Subcutaneous abdominal adipose tissue (tissue), 5 donors: Measurements from ENCODE around the gene RAD23A.

ENCODE experiments used
- H3K27ac ChIP-seq: one replicate; pipeline ENCODE4 v1.7.0; 2013; ENCODE audit warnings: low read depth, mild to moderate bottlenecking, inconsistent platforms, low read length, moderate library complexity
- H3K27me3 ChIP-seq, 5 donors: one replicate each; pipeline ENCODE4 v1.7.0; 2013; ENCODE audit warnings: low read length in 5 of 5, inconsistent platforms in 1 of 5; ENCODE audit not compliant: control insufficient read depth in 5 of 5, insufficient read depth in 4 of 5
- H3K36me3 ChIP-seq, 5 donors: one replicate each; pipeline ENCODE4 v1.7.0; 2013; ENCODE audit warnings: low read length in 5 of 5; ENCODE audit not compliant: control insufficient read depth in 5 of 5, insufficient read depth in 5 of 5
- H3K4me1 ChIP-seq, 5 donors: one replicate each; pipeline ENCODE4 v1.7.0; 2013; ENCODE audit warnings: low read length in 5 of 5, mild to moderate bottlenecking in 3 of 5, moderate library complexity in 1 of 5; ENCODE audit not compliant: control insufficient read depth in 5 of 5, insufficient read depth in 5 of 5
- H3K4me3 ChIP-seq, 5 donors: one replicate each; pipeline ENCODE4 v1.7.0; 2013; ENCODE audit warnings: low read length in 5 of 5, low read depth in 1 of 5
- H3K9ac ChIP-seq, 5 donors: one replicate each; pipeline ENCODE4 v1.7.0; 2013; ENCODE audit warnings: low read length in 5 of 5, mild to moderate bottlenecking in 4 of 5, moderate library complexity in 3 of 5
- H3K9me3 ChIP-seq, 5 donors: one replicate each; pipeline ENCODE4 v1.7.0; 2013; ENCODE audit warnings: low read length in 5 of 5; ENCODE audit not compliant: control insufficient read depth in 5 of 5
- donor health status: healthy.
- donor health status: healthy.
- donor health status: healthy.
- donor health status: healthy.
- donor health status: healthy.

Gene RAD23A

DNA sequence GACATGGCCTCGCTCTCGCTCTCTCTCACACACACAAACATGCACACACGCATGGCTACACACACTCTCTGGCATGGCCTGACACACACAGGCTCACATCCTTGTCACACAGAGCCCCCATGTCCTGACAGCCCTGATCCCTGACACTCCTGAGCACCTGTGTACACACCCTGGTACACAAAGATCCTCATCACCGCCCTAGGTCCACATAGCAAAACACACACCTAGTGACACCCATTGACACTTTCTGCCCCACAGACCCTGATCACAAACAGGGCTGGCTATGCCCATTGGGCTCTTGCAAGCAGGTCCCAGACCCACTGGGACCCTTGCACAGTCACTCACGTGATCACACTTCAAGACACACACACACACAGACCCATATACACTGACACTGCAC, 45.6 kb downstream of the RAD23A start:
- Histone ChIP-seq H3K9ac (no peak overlapping the region), H3K4me1 (peaks cover 0 to 11% (median 5%) of the 10 kb centered on the region in 5 donors), H3K36me3 (no peaks in the 10 kb centered on the region), H3K27me3 (no peaks in the 10 kb centered on the region), H3K27ac (no peak overlapping the region), H3K9me3 (no peaks in the 10 kb centered on the region), H3K4me3 (no peak overlapping the region)

DNA sequence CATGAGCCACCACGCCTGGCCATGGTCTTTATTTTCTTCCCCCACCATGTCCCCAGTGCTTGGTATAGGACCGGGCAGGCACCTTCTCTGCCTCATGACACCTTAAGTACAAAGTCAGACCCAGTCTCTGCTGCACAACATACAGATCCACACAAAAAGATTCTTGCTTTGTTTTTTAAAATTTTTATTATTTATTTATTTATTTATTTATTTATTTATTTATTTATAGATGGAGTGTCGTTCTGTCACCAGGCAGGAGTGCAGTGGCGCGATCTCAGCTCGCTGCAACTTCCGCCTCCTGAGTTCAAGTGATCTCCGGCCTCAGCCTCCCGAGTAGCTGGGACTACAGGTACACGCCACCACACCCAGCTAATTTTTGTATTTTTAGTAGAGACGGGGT, 47.1 kb downstream of the RAD23A start:
- no peak overlapping the region for H3K27ac ChIP-seq
- no peaks in the 10 kb centered on the region for H3K27me3 ChIP-seq
- H3K9me3 ChIP-seq: no peaks in the 10 kb centered on the region

DNA sequence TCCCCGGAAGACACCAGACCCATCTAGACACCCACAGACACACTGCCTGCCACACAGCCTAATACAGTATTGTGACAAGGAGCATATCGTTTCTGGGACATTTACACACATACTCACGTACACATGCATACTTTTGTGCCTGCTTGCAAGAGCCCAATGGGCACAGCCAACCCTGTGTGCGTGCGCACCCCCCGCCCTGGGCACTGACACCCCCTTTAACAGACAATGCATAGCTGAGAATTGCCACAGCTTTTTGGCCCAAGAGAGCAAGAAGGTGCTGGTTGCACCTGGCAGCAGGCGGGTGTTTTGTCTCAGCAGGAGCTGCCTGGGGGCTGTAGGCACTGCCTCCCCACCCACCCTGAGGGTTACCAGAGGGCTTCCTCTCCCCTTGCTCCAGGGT, 47.9 kb downstream of the RAD23A start:
- Histone ChIP-seq H3K4me1 (peaks cover 11 to 30% (median 24%) of the 10 kb centered on the region in 5 donors), H3K4me3 (no peak overlapping the region), H3K27ac (no peak overlapping the region), H3K9ac (no peak overlapping the region), H3K9me3 (no peaks in the 10 kb centered on the region), H3K36me3 (peaks cover 0 to 2% (median under 1%) of the 10 kb centered on the region in 5 donors), H3K27me3 (no peaks in the 10 kb centered on the region)

More for the DNA sequence above, 47.1 kb downstream of the RAD23A start:
- H3K9ac ChIP-seq: no peak overlapping the region
- peaks cover 11 to 24% (median 18%) of the 10 kb centered on the region in 5 donors for H3K4me1 ChIP-seq
- H3K4me3 ChIP-seq: no peak overlapping the region
- H3K36me3 ChIP-seq: no peaks in the 10 kb centered on the region

DNA sequence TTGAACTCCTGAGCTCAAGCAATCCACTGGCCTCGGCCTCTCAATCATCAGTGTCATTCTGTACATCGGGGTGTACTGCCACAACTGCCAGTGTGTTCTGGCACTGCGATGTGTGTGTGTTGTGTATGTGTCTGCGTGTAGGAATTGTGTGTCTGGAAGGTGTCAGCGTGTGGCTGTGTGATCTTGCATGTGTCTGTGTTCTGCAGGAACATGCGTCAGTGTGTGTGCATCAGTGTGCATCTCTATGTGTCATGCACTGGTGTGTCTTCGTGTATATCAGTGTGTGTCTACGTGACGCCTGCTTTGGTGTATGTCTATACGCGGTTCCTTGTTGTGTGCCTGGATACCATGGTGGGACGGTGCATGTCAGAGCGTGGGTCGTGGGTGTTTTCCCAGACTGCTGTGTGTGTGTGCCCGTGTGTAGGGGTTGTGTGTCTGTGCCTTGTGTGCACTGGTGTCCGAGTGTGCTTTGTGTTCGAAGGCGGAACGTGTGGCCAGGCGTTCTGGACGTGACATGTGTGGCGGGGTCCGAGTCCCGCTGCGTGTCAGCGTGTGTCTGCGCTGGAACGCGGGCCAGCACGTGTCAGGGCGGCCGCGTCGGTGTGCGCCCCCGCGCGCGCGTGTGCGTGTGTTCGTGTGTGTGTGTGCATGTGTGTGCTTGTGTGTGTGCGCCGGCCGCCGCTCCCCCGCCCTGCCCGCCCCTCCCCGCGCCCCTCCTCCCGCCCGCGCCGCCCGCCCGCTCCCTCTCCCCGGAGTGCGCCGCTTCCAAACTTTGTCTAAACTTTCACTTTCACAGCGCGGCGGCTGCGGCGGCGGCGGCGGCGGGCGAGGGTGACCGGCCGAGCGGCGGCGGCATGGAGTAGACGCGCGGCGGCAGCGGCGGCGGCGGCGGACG, 49.3 kb downstream of the RAD23A start, which contains the start of gene NFIX:
Gene NFIX (plus strand): TSS at position 775 of the 895 bp plus-strand sequence. CDS start 363 bp downstream, outside the sequence.
- peaks cover 0 to 9% (median 5%) of the 10 kb centered on the region in 5 donors for H3K36me3 ChIP-seq
- H3K27ac ChIP-seq: peak within 1 kb of the TSS; percentile 90

DNA sequence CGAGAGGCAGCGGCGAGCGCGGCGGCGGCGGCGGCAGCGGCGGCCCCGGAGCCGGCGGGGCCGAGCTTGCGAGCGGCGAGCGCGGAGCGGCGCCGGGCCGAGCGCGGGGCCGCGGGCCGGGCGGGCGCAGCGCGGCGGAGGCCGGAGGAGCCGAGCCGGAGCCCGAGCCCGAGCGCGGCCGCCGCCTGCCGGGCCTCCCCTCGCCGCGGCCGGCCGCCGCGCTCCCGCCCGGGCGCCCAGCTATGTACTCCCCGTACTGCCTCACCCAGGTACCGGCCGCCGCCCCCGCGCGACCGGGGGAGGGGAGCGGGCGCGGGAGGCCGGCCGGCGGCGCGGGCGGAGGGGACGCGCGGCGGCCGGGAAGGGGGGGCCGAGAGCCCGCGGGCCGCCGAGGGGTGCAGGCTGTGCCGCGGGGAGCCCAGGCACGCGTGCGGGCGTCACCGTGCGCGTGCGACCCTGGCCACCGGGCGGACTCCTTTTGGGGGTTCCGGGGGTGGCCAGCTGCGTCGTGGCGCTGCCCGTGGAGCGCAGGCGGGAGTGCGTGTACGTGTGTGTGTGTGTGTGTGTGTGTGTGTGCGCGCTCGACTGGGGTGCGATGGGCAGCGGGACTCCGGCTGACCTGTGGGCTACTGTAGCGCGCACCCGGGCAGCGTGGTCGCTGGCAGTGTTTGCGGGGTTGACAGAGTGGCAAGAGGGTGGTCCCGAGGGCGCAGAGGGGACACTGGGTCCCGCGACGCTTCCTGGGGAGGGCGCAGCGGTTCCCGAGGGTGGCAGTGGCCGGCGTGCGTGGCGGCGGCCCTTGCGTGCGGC, 50.1 kb downstream of the RAD23A start:
- peak overlapping the region in 4 of 5 donors; percentile 78 to 94 (median 90) for H3K4me3 ChIP-seq
- peak overlapping the region; percentile 90 for H3K27ac ChIP-seq
- no peaks in the 10 kb centered on the region for H3K9me3 ChIP-seq
- no peaks in the 10 kb centered on the region for H3K27me3 ChIP-seq
- peaks cover 11 to 50% (median 38%) of the 10 kb centered on the region in 5 donors for H3K4me1 ChIP-seq
- H3K36me3 ChIP-seq: peaks cover 0 to 9% (median 5%) of the 10 kb centered on the region in 5 donors
- H3K9ac ChIP-seq: peak overlapping the region in 4 of 5 donors; percentile 63 to 88 (median 71)

More for the DNA sequence above, 49.3 kb downstream of the RAD23A start, which contains the start of gene NFIX:
- no peaks in the 10 kb centered on the region for H3K9me3 ChIP-seq
- peak within 1 kb of the TSS; percentile 35 to 88 (median 64) for H3K9ac ChIP-seq
- peak within 1 kb of the TSS; percentile 76 to 94 (median 87) for H3K4me3 ChIP-seq
- no peaks in the 10 kb centered on the region for H3K27me3 ChIP-seq
- peaks cover 11 to 42% (median 32%) of the 10 kb centered on the region in 5 donors for H3K4me1 ChIP-seq

DNA sequence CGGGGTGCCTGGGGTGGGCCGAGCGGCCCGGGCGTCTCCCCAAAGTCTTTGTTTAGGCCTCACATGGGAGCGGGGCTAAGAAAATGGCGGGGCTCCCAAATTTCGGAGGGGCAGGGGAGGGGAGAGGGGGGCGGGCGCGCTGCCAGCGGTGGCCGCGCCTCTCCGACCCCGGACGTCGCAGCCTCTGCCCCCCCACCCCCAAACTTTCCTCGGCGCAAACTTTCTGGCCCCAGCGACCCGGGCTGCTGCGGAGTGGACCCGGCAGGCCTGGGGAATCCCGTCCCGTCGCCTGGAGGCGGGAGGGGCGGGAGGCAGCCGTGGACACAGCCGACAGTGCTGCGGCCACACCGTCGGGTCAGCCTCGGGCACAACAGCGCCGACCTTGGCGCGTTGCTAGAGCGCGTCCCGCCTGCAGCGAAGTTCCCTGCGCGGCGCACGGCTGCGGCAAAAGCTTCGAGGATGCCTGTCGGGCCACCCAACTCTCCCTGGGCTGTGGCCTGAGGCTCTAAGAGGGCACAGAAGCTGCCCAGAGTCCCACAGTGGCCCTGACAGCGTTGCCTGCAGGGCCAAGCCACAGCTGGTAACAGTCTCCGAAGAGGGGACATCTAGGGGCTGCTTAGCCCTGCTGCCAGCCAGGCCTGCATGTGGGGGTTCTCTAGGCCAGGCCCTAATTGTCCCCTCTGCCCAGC, 50.9 kb downstream of the RAD23A start:
- no peaks in the 10 kb centered on the region for H3K9me3 ChIP-seq
- peak overlapping the region; percentile 90 for H3K27ac ChIP-seq
- H3K27me3 ChIP-seq: no peaks in the 10 kb centered on the region
- peak overlapping the region; percentile 72 to 94 (median 87) for H3K4me3 ChIP-seq
- peak overlapping the region; percentile 63 to 88 (median 73) for H3K9ac ChIP-seq
- peaks cover 17 to 58% (median 46%) of the 10 kb centered on the region in 5 donors for H3K4me1 ChIP-seq
- H3K36me3 ChIP-seq: peaks cover 0 to 9% (median 5%) of the 10 kb centered on the region in 5 donors

DNA sequence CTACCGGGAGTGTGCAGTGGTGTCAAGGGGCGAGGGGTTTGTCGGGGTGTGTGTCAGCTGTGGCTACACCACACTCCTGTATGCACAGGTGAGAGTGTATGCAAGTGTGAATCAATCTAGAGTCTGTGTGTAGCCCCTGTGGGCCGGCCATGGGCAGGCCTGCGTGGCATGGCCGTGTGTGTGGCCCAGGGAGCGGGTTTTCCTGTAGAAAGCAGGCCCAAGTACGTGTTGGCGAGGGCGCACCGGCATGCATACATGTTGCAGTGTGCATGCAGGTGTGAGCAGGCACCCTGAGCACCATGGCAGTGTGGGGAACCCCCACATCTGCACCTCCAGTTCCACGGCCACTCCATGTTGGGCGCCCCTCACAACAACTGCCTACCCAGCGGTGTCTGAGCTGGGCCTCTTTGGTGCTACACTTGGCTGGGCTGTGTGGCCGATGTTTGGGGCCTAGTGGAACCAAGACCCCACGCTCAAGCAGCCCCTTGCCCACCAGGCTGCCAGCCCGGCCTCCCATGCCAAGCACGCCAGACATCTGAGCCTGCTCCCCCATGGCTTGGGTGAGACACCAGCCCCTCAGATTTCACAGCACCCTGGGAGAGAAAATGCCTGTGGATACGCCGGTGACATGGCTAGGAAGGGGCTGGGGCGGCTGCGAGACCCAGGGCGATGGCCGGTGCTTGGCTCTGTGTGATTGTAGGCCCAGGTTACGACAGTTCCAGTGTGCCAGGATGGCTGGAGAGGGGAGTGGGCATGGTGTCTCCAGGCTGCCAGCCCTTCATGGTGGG, 51.7 kb downstream of the RAD23A start:
- peak overlapping the region; percentile 90 for H3K27ac ChIP-seq
- no peaks in the 10 kb centered on the region for H3K27me3 ChIP-seq
- peak overlapping the region; percentile 72 to 94 (median 87) for H3K4me3 ChIP-seq
- H3K4me1 ChIP-seq: peaks cover 17 to 64% (median 50%) of the 10 kb centered on the region in 5 donors
- peaks cover 0 to 9% (median 5%) of the 10 kb centered on the region in 5 donors for H3K36me3 ChIP-seq
- peak overlapping the region; percentile 8 to 88 (median 60) for H3K9ac ChIP-seq
- no peaks in the 10 kb centered on the region for H3K9me3 ChIP-seq

DNA sequence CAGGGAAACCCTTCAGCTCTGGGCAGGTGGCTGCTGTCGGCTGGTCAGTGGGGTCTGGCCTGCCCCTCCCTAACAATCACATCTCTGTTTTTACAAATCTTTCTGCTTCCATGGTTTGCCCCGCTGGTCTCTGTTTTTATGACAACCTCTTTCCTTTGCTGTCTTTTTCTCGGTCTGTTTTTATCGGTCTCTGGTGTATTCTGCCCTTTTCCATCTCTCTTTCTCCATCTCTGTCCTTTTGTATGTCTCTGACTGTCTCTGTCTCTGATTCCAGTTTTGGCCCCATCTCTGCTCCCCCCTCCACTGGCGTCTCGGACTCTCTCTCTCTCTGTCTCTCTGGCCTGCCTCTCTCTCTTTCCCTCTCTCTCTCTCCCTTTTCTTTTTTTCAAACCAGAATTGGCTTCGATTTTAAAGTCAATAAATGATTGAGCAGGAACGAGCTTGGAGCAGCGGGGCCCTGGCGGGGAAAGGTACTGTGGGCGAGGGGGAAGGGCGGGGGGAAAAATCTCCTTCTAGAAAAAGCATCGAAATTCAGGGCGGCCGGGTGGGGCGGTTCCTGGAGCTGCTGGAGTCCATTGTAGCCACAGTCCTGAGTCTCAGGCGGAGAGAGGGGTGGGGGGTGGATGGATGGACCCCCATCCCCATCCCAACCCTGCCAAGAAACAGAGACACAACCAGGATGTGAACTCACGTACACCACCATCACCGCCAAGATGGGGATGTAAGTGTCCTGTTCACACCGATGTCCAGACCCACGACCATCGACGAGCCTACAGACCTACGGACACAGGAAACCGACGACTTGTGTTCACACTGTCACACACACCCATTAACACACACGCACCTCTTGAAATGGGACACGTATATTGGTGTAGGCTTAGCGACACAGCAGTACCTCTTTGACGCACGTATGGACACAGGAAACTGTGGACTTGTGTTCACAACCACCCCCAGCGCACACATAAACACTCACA, 52.6 kb downstream of the RAD23A start:
- Histone ChIP-seq H3K36me3 (peaks cover 0 to 11% (median 5%) of the 10 kb centered on the region in 5 donors), H3K9ac (peak overlapping the region; percentile 21 to 88 (median 56)), H3K4me3 (peak overlapping the region in 4 of 5 donors; percentile 78 to 94 (median 90)), H3K27ac (peak overlapping the region; percentile 90), H3K4me1 (peaks cover 20 to 73% (median 58%) of the 10 kb centered on the region in 5 donors), H3K27me3 (no peaks in the 10 kb centered on the region), H3K9me3 (no peaks in the 10 kb centered on the region)
